HEK293 (cell line): ENCODE data around the gene DST.
A peak's percentile ranks its signal among the peaks of the same experiment; 100 is the strongest.

Experiments used
- CTCF ChIA-PET: fragments of 350-600 bp; formaldehyde crosslinking; extraction: SDS; loops from one replicate; lab custom pipeline; 2021; ENCODE audit warnings: antibody characterized with exemption; lab: Yijun Ruan, JAX
- POLR2A ChIA-PET: fragments of 300-600 bp; formaldehyde crosslinking; extraction: SDS; loops from one replicate; lab custom pipeline; 2020; ENCODE audit warnings: antibody characterized with exemption, inconsistent platforms; lab: Yijun Ruan, JAX
- H3K27ac ChIP-seq: fragments of 200-500 bp; sonication (Bioruptor generic); 2 replicates; pipeline ENCODE4 v1.5.1; 2014; ENCODE audit warnings: low read depth, low read length, control low read depth, inconsistent platforms; ENCODE audit errors: extremely low read depth
- H3K36me3 ChIP-seq, 2 experiments: fragments of 200-500 bp in 1 of 2; sonication (Bioruptor generic) in 1 of 2; 1 replicate in 1 of 2; 2 replicates in 1 of 2; pipeline ENCODE4 v1.5.1; 2014 to 2017; ENCODE audit warnings: inconsistent platforms in 2 of 2, low read length in 2 of 2; ENCODE audit not compliant: control insufficient read depth in 2 of 2, insufficient read depth in 1 of 2
- H3K4me1 ChIP-seq: fragments of 200-500 bp; sonication (Bioruptor generic); 2 replicates; pipeline ENCODE4 v1.5.1; 2014; ENCODE audit warnings: mild to moderate bottlenecking, low read length, inconsistent platforms; ENCODE audit not compliant: control insufficient read depth, insufficient read depth
- H3K4me3 ChIP-seq: 2 replicates; pipeline ENCODE4 v1.5.1; 2011; ENCODE audit warnings: low read depth, mild to moderate bottlenecking, control low read depth, low read length, moderate library complexity
- H3K9me3 ChIP-seq: fragments of 200-500 bp; sonication (Bioruptor generic); 2 replicates; pipeline ENCODE4 v1.5.1; 2014; ENCODE audit warnings: low read depth, low read length, inconsistent platforms; ENCODE audit not compliant: control insufficient read depth, insufficient read depth
- MZF1 ChIP-seq: fragments of 450-650 bp; formaldehyde crosslinking; IDR thresholded peaks from 2 replicates; pipeline ENCODE4 v1.5.1; 2017; ENCODE audit warnings: missing biosample characterization, missing genetic modification characterization, borderline replicate concordance
- SP2 ChIP-seq: fragments of 450-650 bp; formaldehyde crosslinking; IDR thresholded peaks from 2 replicates; pipeline ENCODE4 v1.5.1; 2016; ENCODE audit warnings: missing biosample characterization, missing genetic modification characterization
- ZBTB20 ChIP-seq: fragments of 450-650 bp; formaldehyde crosslinking; IDR thresholded peaks from 2 replicates; pipeline ENCODE4 v1.5.1; 2016; ENCODE audit warnings: missing biosample characterization, missing genetic modification characterization
- ZBTB8A ChIP-seq: fragments of 450-650 bp; formaldehyde crosslinking; IDR thresholded peaks from 2 replicates; pipeline ENCODE4 v1.5.1; 2016; ENCODE audit warnings: missing biosample characterization, missing genetic modification characterization
- ZNF16 ChIP-seq: fragments of 450-650 bp; formaldehyde crosslinking; IDR thresholded peaks from 2 replicates; pipeline ENCODE4 v1.5.1; 2016; ENCODE audit warnings: low read depth, missing biosample characterization, missing genetic modification characterization
- ZNF202 ChIP-seq: fragments of 450-650 bp; formaldehyde crosslinking; IDR thresholded peaks from 2 replicates; pipeline ENCODE4 v1.5.1; 2016; ENCODE audit warnings: missing biosample characterization, missing genetic modification characterization, borderline replicate concordance
- ZNF239 ChIP-seq: fragments of 450-650 bp; formaldehyde crosslinking; IDR thresholded peaks from 2 replicates; pipeline ENCODE4 v1.5.1; 2016; ENCODE audit warnings: missing biosample characterization, missing genetic modification characterization
- ZNF24 ChIP-seq: fragments of 450-650 bp; formaldehyde crosslinking; IDR thresholded peaks from 2 replicates; pipeline ENCODE4 v1.5.1; 2016; ENCODE audit warnings: missing biosample characterization, missing genetic modification characterization
- ZNF266 ChIP-seq: fragments of 450-650 bp; formaldehyde crosslinking; IDR thresholded peaks from 2 replicates; pipeline ENCODE4 v1.5.1; 2016; ENCODE audit warnings: missing biosample characterization, missing genetic modification characterization, low read depth
- ZNF350 ChIP-seq: fragments of 450-650 bp; formaldehyde crosslinking; IDR thresholded peaks from 2 replicates; pipeline ENCODE4 v1.5.0; 2017; ENCODE audit warnings: missing biosample characterization, mild to moderate bottlenecking, missing genetic modification characterization
- ZNF366 ChIP-seq: fragments of 450-650 bp; formaldehyde crosslinking; conservative IDR thresholded peaks from 2 replicates; pipeline ENCODE4 v1.5.1; 2016; ENCODE audit warnings: missing biosample characterization, missing genetic modification characterization
- ZNF433 ChIP-seq: fragments of 450-650 bp; formaldehyde crosslinking; IDR thresholded peaks from 2 replicates; pipeline ENCODE4 v1.5.1; 2016; ENCODE audit warnings: missing biosample characterization, missing genetic modification characterization, low read depth
- ZNF521 ChIP-seq: fragments of 450-650 bp; formaldehyde crosslinking; IDR thresholded peaks from 2 replicates; pipeline ENCODE4 v1.5.1; 2017; ENCODE audit warnings: missing biosample characterization, mild to moderate bottlenecking, missing genetic modification characterization
- ZNF530 ChIP-seq: fragments of 450-650 bp; formaldehyde crosslinking; IDR thresholded peaks from 2 replicates; pipeline ENCODE4 v1.5.1; 2016; ENCODE audit warnings: low read depth, missing biosample characterization, missing genetic modification characterization
- ZNF571 ChIP-seq: fragments of 450-650 bp; formaldehyde crosslinking; IDR thresholded peaks from 2 replicates; pipeline ENCODE4 v1.5.0; 2017; ENCODE audit warnings: missing biosample characterization, missing genetic modification characterization
- ZNF660 ChIP-seq: fragments of 450-650 bp; IDR thresholded peaks from 2 replicates; pipeline ENCODE4 v1.5.1; 2018; ENCODE audit warnings: missing biosample characterization, mild to moderate bottlenecking, missing genetic modification characterization
- ZNF664 ChIP-seq: fragments of 450-650 bp; formaldehyde crosslinking; IDR thresholded peaks from 2 replicates; pipeline ENCODE4 v1.5.1; 2016; ENCODE audit warnings: missing biosample characterization, missing genetic modification characterization
- TF ChIP-seq, protein P1 (sequence below): fragments of 450-650 bp; formaldehyde crosslinking; IDR thresholded peaks from 2 replicates; pipeline ENCODE4 v1.5.1; 2016; ENCODE audit warnings: missing biosample characterization, missing genetic modification characterization
- TF ChIP-seq, protein P2 (sequence below): fragments of 450-650 bp; formaldehyde crosslinking; IDR thresholded peaks from 2 replicates; pipeline ENCODE4 v1.5.1; 2016; ENCODE audit warnings: missing biosample characterization, missing genetic modification characterization, low read depth

Gene DST

DNA sequence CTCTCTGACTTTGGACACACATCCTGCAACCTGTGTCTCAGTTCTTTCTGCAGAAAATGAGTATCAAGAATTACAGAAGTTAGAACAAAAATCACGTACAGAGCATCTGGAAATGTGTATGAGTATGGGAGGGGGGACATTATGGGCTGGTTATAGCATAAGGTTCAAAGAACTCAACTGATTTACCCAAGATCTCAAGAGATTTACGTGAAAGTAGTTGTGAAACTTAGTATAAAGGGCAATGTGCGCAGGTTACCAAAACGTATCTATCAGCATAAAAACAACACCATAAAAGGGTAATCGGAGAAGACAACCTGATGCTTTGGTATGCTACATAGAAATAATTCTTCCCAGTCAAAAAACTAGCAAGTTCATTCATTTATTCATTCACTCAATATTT is 15.6 kb upstream of the DST start:
- H3K36me3 ChIP-seq: no peaks in the 10 kb centered on the region
- POLR2A ChIA-PET: no interaction called here
- H3K9me3 ChIP-seq: no peaks in the 10 kb centered on the region
- H3K4me1 ChIP-seq: peaks cover 43% of the 10 kb centered on the region
- no peak overlapping the region for H3K4me3 ChIP-seq
- no peak for TF ChIP-seq ZNF266 (tag by site-specific recombination)
- TF ChIP-seq, protein P1, sequence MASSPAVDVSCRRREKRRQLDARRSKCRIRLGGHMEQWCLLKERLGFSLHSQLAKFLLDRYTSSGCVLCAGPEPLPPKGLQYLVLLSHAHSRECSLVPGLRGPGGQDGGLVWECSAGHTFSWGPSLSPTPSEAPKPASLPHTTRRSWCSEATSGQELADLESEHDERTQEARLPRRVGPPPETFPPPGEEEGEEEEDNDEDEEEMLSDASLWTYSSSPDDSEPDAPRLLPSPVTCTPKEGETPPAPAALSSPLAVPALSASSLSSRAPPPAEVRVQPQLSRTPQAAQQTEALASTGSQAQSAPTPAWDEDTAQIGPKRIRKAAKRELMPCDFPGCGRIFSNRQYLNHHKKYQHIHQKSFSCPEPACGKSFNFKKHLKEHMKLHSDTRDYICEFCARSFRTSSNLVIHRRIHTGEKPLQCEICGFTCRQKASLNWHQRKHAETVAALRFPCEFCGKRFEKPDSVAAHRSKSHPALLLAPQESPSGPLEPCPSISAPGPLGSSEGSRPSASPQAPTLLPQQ (tag by site-specific recombination): no peak
- TF ChIP-seq ZNF239 (tag by site-specific recombination): no peak
- TF ChIP-seq ZNF521 (tag by site-specific recombination): no peak
- TF ChIP-seq MZF1 (tag by site-specific recombination): no peak
- CTCF ChIA-PET: interaction anchor here (0.8 kb wide), 1 partner anchor 12 kb away, joined by 3 read pairs; no protein-coding TSS in a partner anchor
- H3K27ac ChIP-seq: no peak overlapping the region

DNA sequence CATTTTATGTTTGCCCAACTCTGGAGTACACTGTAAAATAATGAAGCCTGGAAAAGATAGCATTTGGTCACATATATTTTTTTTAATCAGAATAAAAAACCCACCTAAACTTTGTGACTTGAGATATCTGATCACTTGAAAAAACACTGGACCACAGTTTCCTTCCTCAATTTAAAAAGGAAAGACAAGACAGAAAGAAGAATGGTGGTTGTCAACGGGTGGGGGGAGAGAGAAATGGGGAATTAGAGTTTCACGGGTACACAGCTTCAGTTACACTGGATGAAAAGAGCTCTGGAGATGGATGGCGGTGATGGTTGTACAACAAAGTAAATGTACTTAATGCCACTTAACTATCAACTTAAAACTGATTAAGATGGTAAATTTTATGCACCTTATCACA is 14.7 kb upstream of the DST start:
- Histone ChIP-seq H3K4me1 (peaks cover 48% of the 10 kb centered on the region), H3K27ac (no peak overlapping the region), H3K9me3 (no peaks in the 10 kb centered on the region), H3K4me3 (no peak overlapping the region), H3K36me3 (no peaks in the 10 kb centered on the region)
- ChIA-PET POLR2A (interaction anchor here (0.7 kb wide), 1 partner anchor 22 kb away, joined by 3 read pairs; no protein-coding TSS in a partner anchor), CTCF (no interaction called here)
- no peak for TF ChIP-seq ZNF660 (tag by site-specific recombination)
- TF ChIP-seq ZNF366 (tag by site-specific recombination): no peak
- no peak for TF ChIP-seq ZBTB8A (tag by site-specific recombination)
- no peak for TF ChIP-seq ZNF350
- no peak for TF ChIP-seq ZNF202 (tag by site-specific recombination)
- TF ChIP-seq ZBTB20 (tag by site-specific recombination): no peak
- no peak for TF ChIP-seq ZNF433
- TF ChIP-seq ZNF24 (tag by site-specific recombination): no peak
- TF ChIP-seq ZNF571 (tag by site-specific recombination): no peak
- TF ChIP-seq, protein P2, sequence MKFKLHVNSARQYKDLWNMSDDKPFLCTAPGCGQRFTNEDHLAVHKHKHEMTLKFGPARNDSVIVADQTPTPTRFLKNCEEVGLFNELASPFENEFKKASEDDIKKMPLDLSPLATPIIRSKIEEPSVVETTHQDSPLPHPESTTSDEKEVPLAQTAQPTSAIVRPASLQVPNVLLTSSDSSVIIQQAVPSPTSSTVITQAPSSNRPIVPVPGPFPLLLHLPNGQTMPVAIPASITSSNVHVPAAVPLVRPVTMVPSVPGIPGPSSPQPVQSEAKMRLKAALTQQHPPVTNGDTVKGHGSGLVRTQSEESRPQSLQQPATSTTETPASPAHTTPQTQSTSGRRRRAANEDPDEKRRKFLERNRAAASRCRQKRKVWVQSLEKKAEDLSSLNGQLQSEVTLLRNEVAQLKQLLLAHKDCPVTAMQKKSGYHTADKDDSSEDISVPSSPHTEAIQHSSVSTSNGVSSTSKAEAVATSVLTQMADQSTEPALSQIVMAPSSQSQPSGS: no peak
- no peak for TF ChIP-seq SP2 (tag by site-specific recombination)
- TF ChIP-seq ZNF16: no peak

DNA sequence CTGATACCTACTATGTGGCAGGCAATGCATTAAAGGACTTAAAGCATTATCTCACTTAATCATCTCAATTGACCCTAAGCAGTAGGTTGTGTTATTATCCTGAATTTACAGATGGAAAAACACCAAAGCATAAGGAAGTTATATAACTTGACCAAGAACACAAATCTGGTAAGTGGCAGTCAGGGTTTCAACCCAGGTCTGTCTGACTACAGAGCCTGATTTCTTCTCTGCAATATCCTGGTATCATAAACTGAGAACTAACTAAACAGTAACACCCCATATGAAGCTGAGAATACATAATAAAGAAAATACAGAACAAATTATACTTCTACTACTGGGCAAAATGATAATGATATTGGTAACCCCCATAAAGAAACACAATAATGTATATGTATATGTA is 13.8 kb upstream of the DST start:
- H3K27ac ChIP-seq: no peak overlapping the region
- no peak overlapping the region for H3K4me3 ChIP-seq
- no peaks in the 10 kb centered on the region for H3K9me3 ChIP-seq
- peaks cover 56% of the 10 kb centered on the region for H3K4me1 ChIP-seq
- CTCF ChIA-PET: no interaction called here
- TF ChIP-seq ZNF530: no peak
- peak; percentile 65; the same call in 1 of the 2 replicates for TF ChIP-seq ZNF664 (tag by site-specific recombination)
- TF ChIP-seq, all 188 proteins: peak for 1
- H3K36me3 ChIP-seq: no peaks in the 10 kb centered on the region
- POLR2A ChIA-PET: no interaction called here
